GM19467 (cell line): ENCODE results near the gene ARNT2.

Source experiments
- ATAC-seq: cut with Tn5 transposase; IDR thresholded peaks from one replicate; pipeline ENCODE4 v1.9.1; 2021; ENCODE audit warnings: mild to moderate bottlenecking, moderate library complexity; ENCODE audit not compliant: unreplicated experiment

Gene ARNT2

GRCh38 chr15:80441041-80441440, 36.9 kb downstream of the ARNT2 start:
- ATAC-seq: no peak

- no peak for ATAC-seq
These were observed 37.5 kb downstream of the ARNT2 start for GRCh38 chr15:80441714-80442113.

- ATAC-seq: no peak
These were observed 38.7 kb downstream of the ARNT2 start for GRCh38 chr15:80442728-80443403.

GRCh38 chr15:80444680-80445251, 40.6 kb downstream of the ARNT2 start:
- no peak for ATAC-seq

GRCh38 chr15:80445300-80446041, 41.3 kb downstream of the ARNT2 start:
- ATAC-seq: no peak

- ATAC-seq: no peak
These were observed 42.9 kb downstream of the ARNT2 start for GRCh38 chr15:80447077-80447476.

- no peak for ATAC-seq
These were observed 45.6 kb downstream of the ARNT2 start for GRCh38 chr15:80449825-80450224.

- no peak for ATAC-seq
These were observed 46.7 kb downstream of the ARNT2 start for GRCh38 chr15:80450811-80451321.

GRCh38 chr15:80452166-80452565, 48.0 kb downstream of the ARNT2 start:
- ATAC-seq: no peak

- no peak for ATAC-seq
These were observed 51.0 kb downstream of the ARNT2 start for GRCh38 chr15:80455051-80455648.

- ATAC-seq: no peak
These were observed 51.7 kb downstream of the ARNT2 start for GRCh38 chr15:80455668-80456442.

GRCh38 chr15:80456517-80457492, 52.6 kb downstream of the ARNT2 start:
- ATAC-seq: no peak

GRCh38 chr15:80457896-80458295, 53.7 kb downstream of the ARNT2 start:
- no peak for ATAC-seq

- ATAC-seq: no peak
These were observed 54.4 kb downstream of the ARNT2 start for GRCh38 chr15:80458580-80458979.

GRCh38 chr15:80459380-80459779, 55.2 kb downstream of the ARNT2 start:
- no peak for ATAC-seq

GRCh38 chr15:80459818-80460217, 55.6 kb downstream of the ARNT2 start:
- no peak for ATAC-seq

GRCh38 chr15:80461356-80462095, 57.3 kb downstream of the ARNT2 start:
- ATAC-seq: no peak

GRCh38 chr15:80462111-80462510, 57.9 kb downstream of the ARNT2 start:
- ATAC-seq: no peak
